T-helper 22 cell (primary cell): ENCODE results near the gene SPC24.
"Not testable (repeated sequence)": the region's sequence is repeated elsewhere in the genome, so short reads cannot be mapped to it uniquely, and the experiment has no call there.

ENCODE experiments used
- DNase-seq: peaks from one replicate; pipeline ENCODE4 v3.0.0-alpha.2; 2020; ENCODE audit warnings: low read depth

Gene SPC24

DNA sequence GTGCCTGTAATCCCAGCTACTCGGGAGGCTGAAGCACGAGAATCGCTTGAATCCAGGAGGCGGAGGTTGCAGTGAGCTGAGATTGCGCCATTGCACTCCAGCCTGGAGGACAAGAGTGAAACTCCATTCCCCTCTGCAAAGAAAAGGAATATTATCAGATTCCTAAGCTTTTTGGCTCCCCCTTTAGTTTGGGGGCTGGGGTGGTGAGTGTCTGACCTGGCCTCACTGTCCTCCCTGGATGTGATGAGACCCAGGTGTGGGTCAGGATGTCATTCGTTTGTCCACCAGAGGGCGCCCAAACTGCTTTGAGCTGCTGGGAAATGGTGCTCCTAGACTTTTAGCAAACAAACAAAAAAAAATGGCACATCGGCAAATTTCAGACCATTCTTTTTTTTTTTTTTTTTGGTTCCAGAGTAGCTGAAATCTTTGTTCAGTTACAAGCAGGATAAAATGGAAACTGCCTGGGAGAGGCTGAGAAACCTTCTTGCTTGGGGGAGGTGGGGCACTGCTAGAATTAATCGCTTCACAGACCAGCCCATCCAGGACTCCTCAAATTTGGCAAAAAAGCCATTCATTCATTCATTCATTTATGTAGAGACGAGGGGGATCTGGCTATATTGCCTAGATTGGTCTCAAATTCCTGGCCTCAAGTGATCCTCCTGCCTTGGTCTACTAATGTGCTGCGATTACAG, 29.4 kb downstream of the SPC24 start:
- peak; percentile 31 for DNase-seq

DNA sequence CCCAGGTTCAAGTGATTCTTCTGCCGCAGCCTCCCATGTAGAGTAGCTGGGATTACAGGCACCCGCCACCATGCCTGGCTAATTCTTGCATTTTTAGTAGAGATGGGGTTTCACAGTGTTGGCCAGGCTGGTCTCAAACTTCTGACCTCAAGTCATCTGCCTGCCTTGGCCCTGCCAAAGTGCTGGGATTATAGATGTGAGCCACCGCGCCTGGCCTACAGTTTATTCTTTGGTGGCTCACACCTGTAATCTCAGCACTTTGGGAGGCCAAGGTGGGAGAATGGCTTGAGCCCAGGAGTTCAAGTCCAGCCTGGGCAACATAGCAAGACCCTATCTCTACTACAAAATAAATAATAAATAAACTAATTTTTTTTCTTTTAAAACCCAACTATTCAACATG, 31.4 kb downstream of the SPC24 start:
- not testable (repeated sequence) for DNase-seq

DNA sequence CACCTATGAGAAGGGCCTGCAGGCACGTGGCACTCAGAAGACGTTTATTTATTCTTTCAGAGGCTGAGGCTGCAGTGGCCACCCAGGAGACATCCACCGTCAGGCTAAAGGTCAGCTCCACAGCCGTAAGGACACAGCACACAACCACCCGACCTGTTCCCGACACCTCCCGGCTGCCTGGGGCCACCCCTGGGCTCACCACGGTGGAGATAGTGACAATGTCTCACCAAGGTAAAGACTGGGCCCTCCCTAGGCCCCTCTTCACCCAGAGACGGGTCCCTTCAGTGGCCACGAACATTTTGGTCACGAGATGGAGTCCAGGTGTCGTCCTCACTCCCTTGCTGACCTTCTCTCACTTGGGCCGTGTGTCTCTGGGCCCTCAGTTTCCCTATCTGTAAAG, 32.5 kb downstream of the SPC24 start:
- DNase-seq = no peak

DNA sequence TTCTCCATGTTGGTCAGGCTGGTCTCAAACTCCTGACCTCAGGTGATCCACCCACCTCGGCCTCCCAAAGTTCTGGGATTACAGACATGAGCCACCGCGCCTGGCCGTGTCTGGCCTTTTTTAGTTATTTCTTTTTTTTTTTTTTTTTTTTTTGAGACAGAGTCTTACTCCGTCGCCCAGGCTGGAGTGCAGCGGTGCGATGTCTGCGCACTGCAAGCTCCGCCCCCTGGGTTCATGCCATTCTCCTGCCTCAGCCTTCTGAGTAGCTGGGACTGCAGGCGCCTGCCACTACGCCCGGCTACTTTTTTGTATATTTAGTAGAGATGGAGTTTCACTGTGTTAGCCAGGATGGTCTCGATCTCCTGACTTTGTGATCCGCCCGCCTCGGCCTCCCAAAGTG, 33.6 kb downstream of the SPC24 start:
- not testable (repeated sequence) for DNase-seq

DNA sequence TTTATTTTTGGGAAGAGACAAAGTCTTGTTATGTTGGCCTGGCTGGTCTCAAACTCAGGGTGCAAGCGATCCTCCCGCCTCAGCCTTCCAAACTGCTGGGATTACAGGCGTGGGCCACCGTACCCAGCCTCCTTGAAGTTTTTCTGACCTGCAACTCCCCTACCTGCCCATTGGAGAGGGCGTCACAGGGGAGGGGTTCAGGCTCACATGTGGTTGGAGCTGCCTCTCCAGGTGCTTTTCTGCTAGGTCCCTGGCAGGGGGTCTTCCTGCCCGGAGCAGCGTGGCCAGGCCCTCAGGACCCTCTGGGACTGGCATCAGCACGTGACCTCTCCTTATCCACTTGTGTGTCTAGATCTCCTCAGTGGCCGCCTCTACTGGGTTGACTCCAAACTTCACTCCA, 39.1 kb downstream of the SPC24 start:
- DNase-seq = no peak

DNA sequence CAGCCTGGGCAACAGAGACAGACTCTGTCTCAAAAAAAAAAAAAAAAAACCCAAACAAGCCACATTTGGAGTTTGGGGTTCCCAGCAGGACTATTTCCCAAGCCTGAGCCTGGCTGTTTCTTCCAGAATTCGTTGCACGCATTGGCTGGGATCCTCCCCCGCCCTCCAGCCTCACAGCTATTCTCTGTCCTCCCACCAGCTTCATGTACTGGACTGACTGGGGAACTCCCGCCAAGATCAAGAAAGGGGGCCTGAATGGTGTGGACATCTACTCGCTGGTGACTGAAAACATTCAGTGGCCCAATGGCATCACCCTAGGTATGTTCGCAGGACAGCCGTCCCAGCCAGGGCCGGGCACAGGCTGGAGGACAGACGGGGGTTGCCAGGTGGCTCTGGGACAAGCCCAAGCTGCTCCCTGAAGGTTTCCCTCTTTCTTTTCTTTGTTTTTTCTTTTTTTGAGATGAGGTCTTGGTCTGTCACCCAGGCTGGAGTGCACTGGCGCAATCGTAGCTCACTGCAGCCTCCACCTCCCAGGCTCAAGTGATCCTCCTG, 39.6 kb downstream of the SPC24 start:
- DNase-seq = no peak

DNA sequence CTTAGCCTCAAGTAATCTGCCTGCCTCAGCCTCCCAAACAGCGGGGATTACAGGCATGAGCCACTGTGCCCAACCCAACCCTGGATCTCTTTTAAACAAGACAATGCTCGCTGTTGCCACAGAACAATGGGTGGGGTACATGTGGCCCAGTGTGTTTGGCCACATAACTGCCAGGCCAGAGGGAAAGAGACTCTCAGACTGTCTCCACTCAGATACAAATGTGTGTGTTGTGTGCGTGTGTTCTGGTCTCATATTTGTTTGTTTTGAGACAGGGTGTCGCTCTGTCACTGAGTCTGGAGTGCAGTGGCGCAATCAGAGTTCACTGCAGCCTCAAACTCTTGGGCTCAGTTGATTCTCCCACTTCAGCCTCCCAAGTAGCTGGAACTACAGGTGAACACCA, 40.5 kb downstream of the SPC24 start:
- no peak for DNase-seq

DNA sequence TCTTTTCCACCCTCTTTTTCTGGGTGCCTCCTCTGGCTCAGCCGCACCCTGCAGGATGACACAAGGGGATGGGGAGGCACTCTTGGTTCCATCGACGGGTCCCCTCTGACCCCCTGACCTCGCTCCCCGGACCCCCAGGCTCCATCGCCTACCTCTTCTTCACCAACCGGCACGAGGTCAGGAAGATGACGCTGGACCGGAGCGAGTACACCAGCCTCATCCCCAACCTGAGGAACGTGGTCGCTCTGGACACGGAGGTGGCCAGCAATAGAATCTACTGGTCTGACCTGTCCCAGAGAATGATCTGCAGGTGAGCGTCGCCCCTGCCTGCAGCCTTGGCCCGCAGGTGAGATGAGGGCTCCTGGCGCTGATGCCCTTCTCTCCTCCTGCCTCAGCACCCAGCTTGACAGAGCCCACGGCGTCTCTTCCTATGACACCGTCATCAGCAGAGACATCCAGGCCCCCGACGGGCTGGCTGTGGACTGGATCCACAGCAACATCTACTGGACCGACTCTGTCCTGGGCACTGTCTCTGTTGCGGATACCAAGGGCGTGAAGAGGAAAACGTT, 42.4 kb downstream of the SPC24 start:
- DNase-seq = no peak

DNA sequence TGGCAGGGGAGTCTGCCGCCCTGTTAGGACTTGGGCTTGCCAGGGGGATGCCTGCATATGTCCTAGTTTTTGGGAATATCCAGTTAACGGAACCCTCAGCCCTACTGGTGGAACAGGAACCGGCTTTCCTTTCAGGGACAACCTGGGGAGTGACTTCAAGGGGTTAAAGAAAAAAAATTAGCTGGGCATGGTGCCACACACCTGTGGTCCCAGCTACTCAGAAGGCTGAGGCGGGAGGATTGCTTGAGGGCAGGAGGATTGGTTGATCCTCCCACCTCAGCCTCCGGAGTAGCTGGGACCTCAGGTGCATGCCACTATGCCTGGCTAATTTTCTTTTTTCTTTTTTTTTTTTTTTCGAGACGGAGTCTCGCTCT, 43.8 kb downstream of the SPC24 start:
- DNase-seq = no peak

DNA sequence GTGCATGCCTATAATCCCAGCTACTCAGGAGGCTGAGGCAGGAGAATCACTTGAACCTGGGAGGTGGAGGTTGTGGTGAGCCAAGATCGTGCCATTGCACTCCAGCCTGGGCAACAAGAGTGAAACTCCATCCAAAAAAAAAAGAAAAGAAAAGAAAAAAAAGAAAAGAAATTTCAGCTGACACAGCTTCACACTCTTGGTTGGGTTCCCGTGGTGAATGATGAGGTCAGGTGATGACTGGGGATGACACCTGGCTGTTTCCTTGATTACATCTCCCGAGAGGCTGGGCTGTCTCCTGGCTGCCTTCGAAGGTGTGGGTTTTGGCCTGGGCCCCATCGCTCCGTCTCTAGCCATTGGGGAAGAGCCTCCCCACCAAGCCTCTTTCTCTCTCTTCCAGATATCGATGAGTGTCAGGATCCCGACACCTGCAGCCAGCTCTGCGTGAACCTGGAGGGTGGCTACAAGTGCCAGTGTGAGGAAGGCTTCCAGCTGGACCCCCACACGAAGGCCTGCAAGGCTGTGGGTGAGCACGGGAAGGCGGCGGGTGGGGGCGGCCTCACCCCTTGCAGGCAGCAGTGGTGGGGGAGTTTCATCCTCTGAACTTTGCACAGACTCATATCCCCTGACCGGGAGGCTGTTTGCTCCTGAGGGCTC, 44.3 kb downstream of the SPC24 start:
- no peak for DNase-seq

DNA sequence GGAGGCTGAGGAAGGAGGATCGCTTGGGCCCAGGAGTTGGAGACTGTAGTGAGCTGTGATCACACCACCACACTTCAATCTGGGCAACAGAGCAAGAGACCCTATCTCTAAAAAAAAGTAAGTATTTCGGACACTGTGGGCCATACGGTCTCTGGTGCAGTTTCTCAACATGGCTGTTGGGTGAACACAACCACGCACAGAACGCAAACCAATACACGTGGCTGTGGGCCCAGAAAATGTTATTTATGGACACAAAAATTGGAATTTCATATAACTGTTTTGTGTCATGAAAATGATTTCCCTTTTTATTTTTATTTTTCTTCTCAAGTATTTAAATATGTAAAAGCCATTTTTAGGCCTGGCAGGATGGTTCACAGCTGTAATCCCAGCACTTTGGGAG, 46.8 kb downstream of the SPC24 start:
- no peak for DNase-seq

DNA sequence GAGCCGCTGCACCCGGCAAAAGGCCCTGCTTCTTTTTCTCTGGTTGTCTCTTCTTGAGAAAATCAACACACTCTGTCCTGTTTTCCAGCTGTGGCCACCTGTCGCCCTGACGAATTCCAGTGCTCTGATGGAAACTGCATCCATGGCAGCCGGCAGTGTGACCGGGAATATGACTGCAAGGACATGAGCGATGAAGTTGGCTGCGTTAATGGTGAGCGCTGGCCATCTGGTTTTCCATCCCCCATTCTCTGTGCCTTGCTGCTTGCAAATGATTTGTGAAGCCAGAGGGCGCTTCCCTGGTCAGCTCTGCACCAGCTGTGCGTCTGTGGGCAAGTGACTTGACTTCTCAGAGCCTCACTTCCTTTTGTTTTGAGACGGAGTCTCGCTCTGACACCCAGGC, 49.1 kb downstream of the SPC24 start:
- DNase-seq = no peak

DNA sequence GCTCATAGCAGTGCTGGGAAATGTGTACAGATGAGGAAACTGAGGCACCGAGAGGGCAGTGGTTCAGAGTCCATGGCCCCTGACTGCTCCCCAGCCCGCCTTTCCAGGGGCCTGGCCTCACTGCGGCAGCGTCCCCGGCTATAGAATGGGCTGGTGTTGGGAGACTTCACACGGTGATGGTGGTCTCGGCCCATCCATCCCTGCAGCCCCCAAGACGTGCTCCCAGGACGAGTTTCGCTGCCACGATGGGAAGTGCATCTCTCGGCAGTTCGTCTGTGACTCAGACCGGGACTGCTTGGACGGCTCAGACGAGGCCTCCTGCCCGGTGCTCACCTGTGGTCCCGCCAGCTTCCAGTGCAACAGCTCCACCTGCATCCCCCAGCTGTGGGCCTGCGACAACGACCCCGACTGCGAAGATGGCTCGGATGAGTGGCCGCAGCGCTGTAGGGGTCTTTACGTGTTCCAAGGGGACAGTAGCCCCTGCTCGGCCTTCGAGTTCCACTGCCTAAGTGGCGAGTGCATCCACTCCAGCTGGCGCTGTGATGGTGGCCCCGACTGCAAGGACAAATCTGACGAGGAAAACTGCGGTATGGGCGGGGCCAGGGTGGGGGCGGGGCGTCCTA, 50.5 kb downstream of the SPC24 start:
- no peak for DNase-seq

DNA sequence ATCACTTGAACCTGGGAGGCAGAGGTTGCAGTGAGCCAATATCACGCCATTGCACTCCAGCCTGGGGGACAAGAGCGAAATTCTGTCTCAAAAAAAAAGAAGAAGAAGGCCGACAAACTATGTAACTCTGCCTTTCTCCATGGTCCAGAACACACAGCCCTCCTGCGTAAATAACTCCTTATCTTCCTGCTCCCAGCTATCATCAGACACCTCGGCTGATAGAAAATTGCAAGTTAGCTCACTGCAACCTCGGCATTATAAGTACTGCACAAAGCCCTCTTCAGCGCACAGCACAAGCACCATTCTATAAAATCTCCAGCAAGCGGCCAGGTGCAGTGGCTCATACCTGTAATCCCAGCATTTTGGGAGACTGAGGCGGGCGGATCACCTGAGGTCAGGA, 51.9 kb downstream of the SPC24 start:
- not testable (repeated sequence) for DNase-seq

DNA sequence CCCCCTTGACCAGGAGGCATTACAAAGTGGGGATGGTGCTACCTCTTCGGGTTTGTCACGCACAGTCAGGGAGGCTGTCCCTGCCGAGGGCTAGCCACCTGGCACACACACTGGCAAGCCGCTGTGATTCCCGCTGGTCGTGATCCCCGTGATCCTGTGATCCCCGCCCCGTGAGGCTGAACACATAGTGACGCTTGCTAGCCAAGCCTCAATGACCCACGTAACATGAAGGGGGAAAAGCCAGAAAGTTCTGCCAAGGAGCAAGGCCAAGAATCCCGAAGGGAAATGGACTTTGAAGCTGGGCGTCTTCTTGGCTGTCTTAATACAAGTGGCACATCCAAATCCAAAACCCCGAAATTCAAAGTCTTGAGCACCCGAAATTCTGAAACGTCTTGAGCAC, 52.6 kb downstream of the SPC24 start:
- DNase-seq = no peak

DNA sequence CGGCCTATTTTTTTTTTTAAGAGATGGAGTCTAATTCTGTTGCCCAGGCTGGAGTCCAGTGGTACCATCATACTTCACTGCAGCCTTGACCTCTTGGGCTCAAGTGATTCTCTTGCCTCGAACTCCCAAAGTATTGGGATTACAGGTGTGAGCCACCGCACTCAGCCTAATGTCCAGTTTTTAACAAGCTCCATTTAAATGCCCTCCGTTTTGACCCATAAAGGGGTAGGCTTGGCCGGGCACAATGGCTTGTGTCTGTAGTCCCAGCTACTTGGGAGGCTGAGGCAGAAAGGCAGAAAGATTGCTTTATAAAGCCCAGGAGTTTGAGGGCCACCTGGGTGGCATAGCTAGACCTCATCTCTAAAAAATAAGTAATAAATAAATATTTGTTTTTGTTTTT, 54.5 kb downstream of the SPC24 start:
- DNase-seq = no peak

DNA sequence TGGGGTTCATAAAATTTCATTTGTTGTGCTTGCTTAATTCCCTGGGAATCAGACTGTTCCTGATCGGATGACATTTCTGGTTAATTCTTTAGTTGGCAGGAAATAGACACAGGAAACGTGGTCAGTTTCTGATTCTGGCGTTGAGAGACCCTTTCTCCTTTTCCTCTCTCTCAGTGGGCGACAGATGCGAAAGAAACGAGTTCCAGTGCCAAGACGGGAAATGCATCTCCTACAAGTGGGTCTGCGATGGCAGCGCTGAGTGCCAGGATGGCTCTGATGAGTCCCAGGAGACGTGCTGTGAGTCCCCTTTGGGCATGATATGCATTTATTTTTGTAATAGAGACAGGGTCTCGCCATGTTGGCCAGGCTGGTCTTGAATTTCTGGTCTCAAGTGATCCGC, 55.5 kb downstream of the SPC24 start:
- no peak for DNase-seq

DNA sequence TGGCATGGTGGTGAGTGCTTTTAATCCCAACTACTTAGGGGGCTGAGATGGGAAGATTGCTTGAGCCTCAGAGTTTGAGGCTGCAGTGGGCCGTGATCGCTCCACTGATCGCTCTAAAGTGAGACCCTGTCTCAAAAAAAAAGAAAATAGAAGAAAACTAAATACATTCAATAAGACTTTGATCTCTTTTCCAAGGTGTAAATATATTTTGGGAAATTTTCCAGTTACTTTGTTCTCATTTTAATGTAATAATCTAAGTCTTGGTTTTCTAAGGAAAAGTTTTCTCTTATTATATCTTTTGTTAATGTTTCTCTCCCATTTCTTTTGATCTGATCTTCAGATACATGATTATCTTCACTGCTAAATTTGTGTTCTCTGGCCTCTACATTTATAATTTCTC, 56.7 kb downstream of the SPC24 start:
- no peak for DNase-seq

DNA sequence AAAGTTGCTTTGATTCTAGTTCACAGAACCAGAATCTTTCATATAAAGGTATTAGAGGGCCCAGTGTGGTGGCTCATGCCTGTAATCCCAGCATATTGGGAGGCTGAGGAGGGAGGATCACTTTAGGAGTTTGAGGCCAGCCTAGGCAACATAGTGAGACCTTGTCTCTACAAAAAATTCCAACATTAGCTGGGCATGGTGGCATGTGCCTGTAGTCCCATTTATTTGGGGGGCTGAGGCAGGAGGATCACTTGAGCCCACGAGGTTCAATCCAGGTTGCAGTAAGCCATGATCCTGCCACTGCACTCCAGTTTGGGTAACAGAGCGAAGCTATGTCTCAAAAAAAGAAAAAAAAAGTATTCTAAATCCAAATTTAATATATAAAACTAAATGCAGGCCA, 57.3 kb downstream of the SPC24 start:
- no peak for DNase-seq

DNA sequence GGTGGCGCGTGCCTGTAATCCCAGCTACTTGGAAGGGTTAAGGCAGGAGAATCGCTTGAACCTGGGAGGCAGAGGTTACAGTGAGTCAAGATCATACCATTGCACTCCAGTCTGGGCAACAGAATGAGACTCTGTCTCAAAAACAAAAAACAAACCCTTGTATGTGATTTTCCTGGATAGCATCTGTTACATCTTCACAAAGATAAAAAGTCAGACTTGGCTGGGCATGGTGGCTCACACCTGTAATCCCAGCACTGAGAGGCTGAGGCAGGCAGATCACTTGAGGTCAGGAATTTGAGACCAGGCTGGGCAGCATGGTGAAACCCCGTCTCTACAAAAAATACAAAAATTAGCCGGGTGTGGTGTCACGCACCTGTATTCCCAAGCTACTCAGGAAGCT, 58.2 kb downstream of the SPC24 start:
- not testable (repeated sequence) for DNase-seq

DNA sequence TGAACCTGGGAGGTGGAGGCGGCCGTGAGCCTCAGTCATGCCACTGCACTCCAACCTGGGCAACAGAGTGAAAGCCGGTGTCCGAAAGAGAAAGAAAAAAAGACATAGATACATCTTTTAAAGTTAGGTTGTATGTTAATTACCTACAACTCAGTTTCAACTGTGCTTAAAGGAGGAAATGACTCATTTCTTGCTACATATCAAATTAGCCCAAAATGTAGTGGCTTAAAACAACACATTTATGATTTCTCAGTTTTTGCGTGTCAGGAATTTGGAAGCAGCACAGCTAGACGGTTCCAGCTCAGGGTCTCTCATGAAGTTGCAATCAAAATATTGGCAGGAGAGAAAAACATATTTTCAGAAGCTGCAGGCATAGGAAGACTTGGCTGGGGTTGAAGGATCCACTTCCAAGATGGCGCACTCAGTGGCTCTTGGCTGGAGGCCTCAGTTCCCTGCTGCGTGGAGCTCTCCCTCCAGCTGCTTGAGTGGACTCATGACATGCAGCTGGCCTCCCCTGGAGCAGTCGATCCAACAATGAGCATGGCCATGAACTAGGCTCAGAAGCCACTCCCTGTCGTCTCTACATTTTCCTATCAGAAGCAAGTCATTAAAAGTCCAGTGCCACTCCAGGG, 59.3 kb downstream of the SPC24 start:
- no peak for DNase-seq
